CD4-positive, alpha-beta T cell treated with Interleukin-17A for 1 hour (primary cell): ENCODE results near the gene NUF2.
"Not testable (repeated sequence)": the region's sequence is repeated elsewhere in the genome, so short reads cannot be mapped to it uniquely, and the experiment has no call there.

Source experiments
- DNase-seq: peaks from one replicate; pipeline ENCODE4 v3.0.0-alpha.2; 2020

The NUF2 gene

GRCh38 chr1:163321311-163322305 lies at the start of gene NUF2:
TSS of gene NUF2 (plus strand) at chr1:163321954. CDS start at chr1:163326052, 4,098 bp downstream.
- DNase-seq, result peak; percentile 98

GRCh38 chr1:163273766-163274441 lies 47.9 kb upstream of the NUF2 start:
- no peak for DNase-seq

- no peak for DNase-seq
Observed at GRCh38 chr1:163275222-163275621, 46.5 kb upstream of the NUF2 start.

- no peak for DNase-seq
Observed at GRCh38 chr1:163278602-163279001, 43.2 kb upstream of the NUF2 start.

- DNase-seq, result not testable (repeated sequence)
Observed at GRCh38 chr1:163284867-163285266, 36.9 kb upstream of the NUF2 start.

- DNase-seq, result no peak
Observed at GRCh38 chr1:163290025-163290640, 31.6 kb upstream of the NUF2 start.

- DNase-seq, result no peak
Observed at GRCh38 chr1:163291461-163291860, 30.3 kb upstream of the NUF2 start.

GRCh38 chr1:163292153-163292552 lies 29.6 kb upstream of the NUF2 start:
- DNase-seq, result not testable (repeated sequence)

- not testable (repeated sequence) for DNase-seq
Observed at GRCh38 chr1:163293497-163293896, 28.3 kb upstream of the NUF2 start.

- no peak for DNase-seq
Observed at GRCh38 chr1:163295949-163296348, 25.8 kb upstream of the NUF2 start.

- DNase-seq, result no peak
Observed at GRCh38 chr1:163296504-163297263, 25.1 kb upstream of the NUF2 start.

- DNase-seq, result no peak
Observed at GRCh38 chr1:163298365-163298764, 23.4 kb upstream of the NUF2 start.

GRCh38 chr1:163300568-163300967 lies 21.2 kb upstream of the NUF2 start:
- DNase-seq, result no peak

GRCh38 chr1:163303561-163303960 lies 18.2 kb upstream of the NUF2 start:
- no peak for DNase-seq

GRCh38 chr1:163305441-163305840 lies 16.3 kb upstream of the NUF2 start:
- no peak for DNase-seq

- no peak for DNase-seq
Observed at GRCh38 chr1:163307479-163308171, 14.1 kb upstream of the NUF2 start.

- DNase-seq, result no peak
Observed at GRCh38 chr1:163308811-163309210, 12.9 kb upstream of the NUF2 start.

- DNase-seq, result peak; percentile 56
Observed at GRCh38 chr1:163315773-163316374, 5.9 kb upstream of the NUF2 start.

- DNase-seq, result peak; percentile 7
Observed at GRCh38 chr1:163320891-163321290, 863 bp upstream of the NUF2 start.

GRCh38 chr1:163323339-163323738 lies 1.6 kb downstream of the NUF2 start:
- DNase-seq, result not testable (repeated sequence)

- DNase-seq, result no peak
Observed at GRCh38 chr1:163331116-163331515, 9.4 kb downstream of the NUF2 start.

GRCh38 chr1:163335216-163335615 lies 13.5 kb downstream of the NUF2 start:
- DNase-seq, result no peak
